HepG2 (cell line): ENCODE data around the gene TP53I3. TPM values are rescaled to one million over a fixed set of nuclear protein-coding genes. Genes with fewer than 3 reads are reported as not detected.
A peak's percentile ranks its signal among the peaks of the same experiment; 100 is the strongest.

Experiments
- ATF1 ChIP-seq: IDR thresholded peaks from 2 replicates; pipeline ENCODE4 v1.6.1; 2016; ENCODE audit warnings: mild to moderate bottlenecking, control low read depth
- CENPT ChIP-seq: sonication (generic); formaldehyde crosslinking; IDR thresholded peaks from 2 replicates; pipeline ENCODE4 v1.8.0; 2022; ENCODE audit warnings: low read depth, mild to moderate bottlenecking, moderate library complexity, missing genetic modification reagents
- GRHL1 ChIP-seq: sonication (generic); formaldehyde crosslinking; conservative IDR thresholded peaks from 2 replicates; pipeline ENCODE4 v1.8.0; 2022; ENCODE audit warnings: missing genetic modification reagents
- MEIS2 ChIP-seq: sonication (generic); formaldehyde crosslinking; IDR thresholded peaks from 2 replicates; pipeline ENCODE4 v1.9.0; 2021; ENCODE audit warnings: mild to moderate bottlenecking, missing genetic modification reagents
- POLR2AphosphoS5 ChIP-seq: IDR thresholded peaks from 2 replicates; pipeline ENCODE4 v1.6.1; 2012; ENCODE audit warnings: low read depth, low read length
- SETDB1 ChIP-seq: sonication (generic); formaldehyde crosslinking; IDR thresholded peaks from 2 replicates; pipeline ENCODE4 v1.5.1; 2020; ENCODE audit warnings: missing genetic modification reagents, mild to moderate bottlenecking, borderline replicate concordance
- SOX5 ChIP-seq: IDR thresholded peaks from 2 replicates; pipeline ENCODE4 v1.6.1; 2016; ENCODE audit warnings: borderline replicate concordance
- SRY ChIP-seq: sonication (generic); formaldehyde crosslinking; IDR thresholded peaks from 2 replicates; pipeline ENCODE4 v1.8.0; 2022; ENCODE audit warnings: mild to moderate bottlenecking, missing genetic modification reagents
- THRA ChIP-seq: sonication (generic); formaldehyde crosslinking; IDR thresholded peaks from 2 replicates; pipeline ENCODE4 v1.4.0; 2020; ENCODE audit warnings: missing genetic modification reagents, borderline replicate concordance
- TRAFD1 ChIP-seq: sonication (generic); formaldehyde crosslinking; IDR thresholded peaks from 2 replicates; pipeline ENCODE4 v1.5.1; 2020; ENCODE audit warnings: missing genetic modification reagents, mild to moderate bottlenecking, borderline replicate concordance
- U2AF1 ChIP-seq: fragments of 200-400 bp; formaldehyde crosslinking; optimal IDR thresholded peaks from 2 replicates; pipeline ENCODE3; 2017; ENCODE audit warnings: mild to moderate bottlenecking, low read depth, low read length
- ZBTB10 ChIP-seq: sonication (generic); formaldehyde crosslinking; IDR thresholded peaks from 2 replicates; pipeline ENCODE4 v1.4.0; 2020; ENCODE audit warnings: missing genetic modification reagents, borderline replicate concordance
- ZFAT ChIP-seq: sonication (generic); formaldehyde crosslinking; conservative IDR thresholded peaks from 2 replicates; pipeline ENCODE4 v1.8.1; 2023; ENCODE audit warnings: missing genetic modification reagents, inconsistent platforms
- ZFY ChIP-seq: sonication (generic); formaldehyde crosslinking; IDR thresholded peaks from 2 replicates; pipeline ENCODE4 v1.4.0; 2020; ENCODE audit warnings: missing genetic modification reagents
- ZKSCAN8 ChIP-seq: IDR thresholded peaks from 2 replicates; pipeline ENCODE4 v1.6.1; 2016; ENCODE audit warnings: borderline replicate concordance, missing genetic modification reagents, missing compliant biosample characterization
- ZNF337 ChIP-seq: sonication (generic); formaldehyde crosslinking; IDR thresholded peaks from 2 replicates; pipeline ENCODE4 v1.5.1; 2020; ENCODE audit warnings: missing genetic modification reagents, low read depth, mild to moderate bottlenecking, borderline replicate concordance
- ZNF468 ChIP-seq: sonication (generic); formaldehyde crosslinking; IDR thresholded peaks from 2 replicates; pipeline ENCODE4 v1.8.0; 2022; ENCODE audit warnings: mild to moderate bottlenecking, moderate library complexity, missing genetic modification reagents
- ZNF746 ChIP-seq: sonication (generic); formaldehyde crosslinking; IDR thresholded peaks from 2 replicates; pipeline ENCODE4 v1.8.0; 2022; ENCODE audit warnings: mild to moderate bottlenecking, missing genetic modification reagents
- ZNF784 ChIP-seq: sonication (generic); formaldehyde crosslinking; IDR thresholded peaks from 2 replicates; pipeline ENCODE4 v1.5.1; 2020; ENCODE audit warnings: missing genetic modification reagents, mild to moderate bottlenecking, borderline replicate concordance
- polyA plus RNA-seq, 8 experiments: library from polyadenylated mRNA; depleted of rRNA in 3 of 8; stranded (reverse) in 7 of 8; unstranded in 1 of 8; fragments of >200 nt; fragmentation: Illumina TruSeq in 4 of 8; extraction: Trizol in 4 of 8; gene quantifications; 2 replicates each; pipeline versions ENCODE4 v1.2.1 to v1.2.3, GENCODE V29; 2011 to 2016; ENCODE audit warnings: low read depth in 4 of 8, missing spikeins in 1 of 8, mixed read lengths in 1 of 8; ENCODE audit not compliant: insufficient read depth in 1 of 8
- total RNA-seq, 5 experiments: library from RNA; depleted of rRNA; stranded (reverse); fragments of >200 nt; fragmentation: Illumina TruSeq; extraction: Trizol; gene quantifications; 2 replicates each; pipeline ENCODE4 v1.2.3, GENCODE V29; 2016; ENCODE audit warnings: low read depth in 1 of 5

TP53I3 gene
- total and polyA plus RNA-seq, 2 of the 13 experiments (the other 11 are each of a cell fraction or from before 2014, with no cell fraction given): 25.0 to 44.1 TPM

GRCh38 chr2:24084386-24085199, at the start of gene TP53I3 (continued):
- TF ChIP-seq SETDB1 (CRISPR knock-in tag) (no peak), ZNF337 (CRISPR knock-in tag) (peak; percentile 92; the same call in 1 of the 2 replicates), GRHL1 (CRISPR knock-in tag) (no peak), U2AF1 (no peak), ZKSCAN8 (CRISPR knock-in tag) (no peak), ZFY (CRISPR knock-in tag) (peak; percentile 81), THRA (peak; percentile 75), TRAFD1 (no peak), CENPT (CRISPR knock-in tag) (no peak; the same call in 1 of the 2 replicates), ZNF784 (CRISPR knock-in tag) (0 out of 2 replicates have a peak, but pooled peaks have one; percentile 21), ZBTB10 (CRISPR knock-in tag) (peak; percentile 60), ATF1 (CRISPR knock-in tag) (no peak), SRY (CRISPR knock-in tag) (peak; percentile 92), MEIS2 (CRISPR knock-in tag) (peak; percentile 73; the same call in 1 of the 2 replicates), ZFAT (CRISPR knock-in tag) (no peak), SOX5 (CRISPR knock-in tag) (peak; percentile 55), ZNF468 (CRISPR knock-in tag) (no peak), ZNF746 (CRISPR knock-in tag) (no peak; the same call in none of the 2 replicates), POLR2AphosphoS5 (peak; percentile 64)
